CD4-positive, alpha-beta T cell treated with Interleukin-4 for 1 hour (primary cell): Measurements from ENCODE around the gene SLC35B3.
"Not testable (repeated sequence)": the region's sequence is repeated elsewhere in the genome, so short reads cannot be mapped to it uniquely, and the experiment has no call there.

Source experiments
- DNase-seq, 2 donors: peaks; one replicate each; pipeline ENCODE4 v3.0.0-alpha.2; 2020 to 2022

Gene SLC35B3

DNA sequence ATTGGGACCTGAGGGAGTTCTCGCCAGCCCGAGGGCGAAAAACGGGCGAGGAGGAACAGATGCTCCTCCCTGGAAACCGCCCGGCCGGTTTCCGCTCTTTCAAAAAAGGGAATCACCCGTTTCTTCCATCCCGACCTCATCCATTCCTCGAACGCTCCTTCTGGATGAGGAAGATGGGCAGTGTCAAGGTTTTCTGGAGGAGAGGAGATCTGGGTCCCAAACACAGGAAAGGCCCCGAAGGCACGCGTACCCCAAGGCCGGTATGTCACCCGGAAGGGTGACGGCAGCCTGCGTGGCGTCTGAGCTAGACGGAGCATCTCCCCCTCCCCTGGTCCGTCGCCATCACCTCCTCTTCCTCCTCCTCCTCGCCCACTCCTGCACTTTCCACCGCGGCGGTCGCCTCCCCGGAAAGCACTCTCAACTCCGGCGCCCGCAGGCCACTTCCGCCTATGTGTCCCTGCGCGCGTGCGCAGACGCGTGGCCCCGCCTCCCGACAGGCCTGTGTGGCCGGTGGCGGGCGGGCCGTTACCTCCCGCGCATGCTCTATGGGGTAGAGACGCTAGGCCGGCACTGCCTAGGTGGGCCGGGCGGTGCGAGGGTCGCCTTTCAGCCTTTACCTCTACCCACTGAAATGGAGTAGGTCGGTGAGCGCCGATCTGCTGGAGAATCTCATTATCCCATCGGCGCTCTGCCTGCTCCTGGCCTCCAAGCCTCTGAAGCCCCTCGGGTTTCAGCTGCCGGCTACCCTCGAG, at the start of gene SLC35B3:
SLC35B3 (minus strand) TSS at position 453 of the 752 bp plus-strand sequence.
- peak; percentile 96 for DNase-seq

DNA sequence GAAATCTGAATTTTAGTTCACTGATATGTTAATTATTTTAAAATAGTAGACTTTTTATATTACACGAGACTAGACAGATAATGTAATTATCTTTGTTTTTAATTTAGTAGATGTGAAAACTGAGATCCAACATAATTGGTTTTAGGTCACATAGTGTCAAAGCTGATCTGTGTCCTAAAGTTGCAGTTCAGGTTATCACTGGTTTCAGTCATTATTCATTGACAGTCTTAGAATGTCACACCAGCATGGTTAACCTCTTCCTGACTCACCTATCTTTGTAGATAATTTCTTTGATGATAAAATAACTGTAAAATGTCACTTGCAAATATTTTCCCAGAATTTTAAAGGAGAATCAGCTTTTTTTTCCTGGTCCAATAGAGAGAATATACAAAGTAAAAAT, 48.3 kb upstream of the SLC35B3 start:
- DNase-seq: no peak

DNA sequence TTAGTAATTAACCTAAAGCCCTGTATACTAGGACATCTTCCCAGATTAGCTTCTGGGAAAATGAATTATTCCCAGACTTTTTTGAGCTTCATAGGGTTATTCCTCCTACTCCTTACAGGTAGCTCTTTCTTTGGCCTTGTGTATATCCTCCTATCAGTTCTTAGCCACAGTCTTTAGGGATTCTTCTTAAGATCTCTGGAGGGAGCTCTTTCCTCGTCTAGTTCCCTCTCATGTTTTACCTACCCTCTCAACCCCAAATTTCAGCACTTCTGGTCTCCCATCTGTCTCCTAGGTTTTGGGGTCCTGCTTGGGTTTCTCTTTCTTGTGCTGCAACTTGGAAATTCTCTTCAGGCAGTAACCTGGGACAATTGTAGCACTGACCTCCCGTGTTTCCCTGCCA, 46.4 kb upstream of the SLC35B3 start:
- no peak for DNase-seq

DNA sequence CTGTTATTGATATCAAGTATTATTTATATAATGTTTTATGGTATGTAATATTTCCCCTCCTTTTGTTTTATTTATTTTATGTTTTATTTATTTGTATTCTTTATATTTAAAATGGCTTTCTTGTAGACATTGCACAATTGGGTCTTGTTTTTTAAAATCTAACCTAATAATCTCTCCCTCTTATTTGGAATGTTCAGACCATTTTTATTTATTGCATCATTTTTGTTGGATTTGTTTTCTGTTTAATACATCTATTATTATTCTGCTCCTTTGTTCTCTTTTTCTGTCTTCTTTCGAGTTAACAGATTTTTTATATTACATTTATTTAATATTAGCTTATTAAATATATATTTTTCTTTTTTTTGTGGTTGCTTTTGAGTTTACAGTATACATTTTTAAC, 43.1 kb upstream of the SLC35B3 start:
- no peak for DNase-seq

DNA sequence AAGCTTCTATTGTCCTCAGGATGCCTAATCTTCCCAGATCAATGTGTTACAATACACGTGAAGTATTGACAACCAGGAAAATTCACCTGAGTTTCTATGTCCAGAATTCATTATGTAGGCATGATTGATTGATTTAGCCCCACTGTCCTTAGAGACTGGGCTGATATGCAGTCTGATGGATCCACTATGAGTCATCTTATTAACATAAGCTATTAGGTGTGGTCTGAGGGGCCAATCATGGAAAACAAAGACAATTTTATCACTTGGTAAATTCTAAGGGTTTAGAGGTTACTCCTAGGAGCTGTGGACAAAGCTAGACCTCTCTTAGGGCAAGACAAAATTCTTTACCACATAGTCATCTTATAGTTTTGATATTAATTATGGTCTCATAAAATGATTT, 41.3 kb upstream of the SLC35B3 start:
- DNase-seq: no peak

DNA sequence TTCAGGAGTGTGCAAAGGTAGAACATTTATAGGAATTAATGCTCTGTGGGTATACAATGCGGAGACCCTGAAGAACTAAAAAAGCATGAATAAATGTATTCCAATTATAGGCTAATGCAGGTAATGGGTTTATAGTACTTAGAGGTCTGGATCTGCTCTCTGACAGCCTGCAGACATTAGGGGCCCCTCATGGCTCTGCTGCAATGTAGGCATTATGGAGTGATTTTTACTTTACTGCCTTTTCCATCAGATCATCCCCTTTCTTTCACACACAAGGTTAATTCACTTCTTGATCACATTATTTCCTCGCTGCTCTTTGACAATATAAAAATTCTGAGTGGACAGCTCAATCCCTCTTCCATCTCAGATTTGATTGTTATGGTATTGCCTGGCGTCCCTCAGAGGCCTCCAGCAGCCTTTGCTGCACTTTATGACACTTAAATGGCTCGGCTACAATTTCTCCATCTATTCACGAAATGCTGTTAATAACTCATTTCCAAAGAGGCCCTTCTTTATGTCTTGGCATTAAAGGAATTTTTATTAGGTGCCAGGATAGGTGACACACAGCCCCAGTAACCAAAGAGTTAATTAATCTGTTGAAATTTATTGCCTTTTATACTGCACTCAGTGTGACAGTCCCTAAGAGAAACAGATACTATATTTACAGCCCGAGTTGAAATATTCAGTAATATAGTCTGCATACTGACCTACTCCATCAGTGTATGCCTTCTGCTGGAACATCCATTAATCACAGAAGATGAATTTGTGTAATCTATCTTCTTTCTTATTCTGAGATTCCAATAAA, 33.4 kb upstream of the SLC35B3 start:
- DNase-seq: no peak

DNA sequence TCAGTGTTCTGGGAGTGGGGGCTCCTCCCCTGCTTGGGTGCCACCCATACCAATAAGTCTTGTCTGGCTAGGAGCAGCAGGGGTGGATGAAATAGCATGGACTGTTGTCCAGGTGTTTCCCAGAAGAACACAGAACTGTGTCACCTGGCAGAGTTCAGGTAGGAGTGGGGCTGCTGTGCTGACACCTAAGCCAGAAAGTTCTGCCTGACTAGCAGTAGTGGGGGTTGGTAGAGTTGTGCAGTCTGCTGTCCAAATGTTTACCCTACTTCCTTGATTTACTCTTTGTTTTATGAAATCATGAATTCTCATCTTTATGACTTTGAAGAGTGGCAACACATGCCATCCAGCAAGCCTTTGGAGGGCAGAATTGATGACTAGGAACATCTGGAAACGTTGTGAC, 27.3 kb upstream of the SLC35B3 start:
- no peak for DNase-seq

DNA sequence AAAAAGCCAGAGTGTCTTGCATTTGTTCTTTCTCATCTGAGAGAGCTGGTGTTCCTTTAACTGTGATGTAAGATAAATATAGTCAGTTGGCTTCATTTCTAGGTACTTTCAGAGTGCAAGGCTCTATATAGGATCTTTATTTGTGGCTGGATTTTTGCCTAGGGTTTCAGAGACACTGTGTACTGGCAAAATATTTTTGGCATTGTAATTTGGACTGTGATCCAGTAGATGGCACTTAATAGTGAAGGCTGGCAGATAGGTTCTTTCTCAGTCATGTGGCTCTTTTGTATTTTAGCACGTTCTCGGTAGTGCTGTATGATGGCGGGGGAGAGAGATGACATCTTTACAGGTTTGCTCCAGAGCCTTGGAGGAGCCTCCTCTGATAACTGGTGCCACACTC, 26.8 kb upstream of the SLC35B3 start:
- DNase-seq: no peak

DNA sequence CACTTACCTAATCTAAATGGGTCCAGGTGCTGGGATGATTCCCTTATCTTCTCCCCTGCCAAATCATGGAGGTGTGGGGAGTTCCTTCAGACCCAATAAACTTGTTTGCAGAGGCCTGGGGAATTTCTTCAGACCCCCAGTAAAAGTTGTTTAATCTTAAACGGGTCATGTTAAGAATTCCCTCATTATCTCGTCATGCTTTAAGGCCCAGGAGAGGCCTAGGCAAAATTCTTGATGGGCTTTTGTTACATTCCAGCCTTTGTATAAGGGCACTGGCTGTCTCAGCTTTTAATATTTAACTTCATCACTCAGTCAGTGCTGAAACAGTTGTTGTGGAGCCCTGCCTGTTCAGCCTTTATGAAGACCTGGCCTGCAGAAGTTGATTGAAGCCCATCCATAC, 11.0 kb upstream of the SLC35B3 start:
- no peak for DNase-seq

DNA sequence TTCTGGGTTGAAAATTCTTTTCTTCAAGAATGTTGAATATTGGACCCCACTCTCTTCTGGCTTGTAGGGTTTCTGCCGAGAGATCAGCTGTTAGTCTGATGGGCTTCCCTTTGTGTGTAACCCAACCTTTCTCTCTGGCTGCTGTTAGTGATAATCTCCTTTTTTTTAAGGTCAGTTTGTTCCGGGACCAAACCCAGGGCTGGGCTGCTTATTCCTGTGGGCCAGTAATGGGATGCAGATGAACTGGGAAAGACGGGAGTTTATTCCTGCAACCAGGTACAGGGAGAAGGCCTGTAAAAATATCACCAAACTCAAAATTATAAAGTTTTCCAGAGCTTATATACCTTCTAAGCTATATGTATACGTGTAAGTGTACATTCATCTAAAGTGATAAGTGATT, 10.6 kb upstream of the SLC35B3 start:
- not testable (repeated sequence) for DNase-seq

DNA sequence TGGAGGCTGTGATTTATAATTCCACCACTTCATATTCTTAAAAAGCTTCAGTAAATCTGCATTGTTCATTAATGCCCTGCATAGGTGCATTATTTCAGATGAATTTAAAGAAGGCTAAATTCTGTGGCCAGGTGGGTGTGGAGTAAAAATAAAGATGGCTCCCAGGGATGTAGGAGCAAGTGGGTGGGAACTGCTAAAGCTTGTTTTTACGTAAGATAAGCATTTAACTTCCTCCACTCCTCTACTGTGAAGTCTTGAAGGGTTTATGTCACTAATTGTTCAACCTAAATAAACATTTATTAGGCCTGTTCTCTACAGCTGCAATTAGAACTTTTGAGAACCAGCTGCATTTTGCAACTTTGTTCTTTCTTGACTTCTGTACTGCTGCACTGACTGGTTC, 6.8 kb upstream of the SLC35B3 start:
- no peak for DNase-seq

DNA sequence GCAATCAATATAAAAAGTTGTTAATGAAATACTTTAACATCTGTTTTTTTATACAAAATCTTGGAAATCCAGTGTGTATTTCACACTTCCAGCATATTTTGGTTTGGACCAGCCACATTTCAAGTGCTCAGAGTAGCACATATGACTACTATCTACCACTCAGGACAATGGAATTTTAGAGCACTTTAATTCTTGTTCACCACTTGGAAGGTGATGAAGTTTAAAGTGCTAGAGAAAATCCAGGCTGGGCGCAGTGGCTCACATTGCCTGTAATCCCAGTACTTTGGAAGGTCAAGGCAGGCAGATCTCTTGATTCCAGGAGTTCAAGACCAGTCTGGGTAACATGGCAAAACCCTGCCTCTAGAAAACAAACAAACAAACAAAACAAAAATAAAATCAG, 6.1 kb upstream of the SLC35B3 start:
- DNase-seq: no peak

DNA sequence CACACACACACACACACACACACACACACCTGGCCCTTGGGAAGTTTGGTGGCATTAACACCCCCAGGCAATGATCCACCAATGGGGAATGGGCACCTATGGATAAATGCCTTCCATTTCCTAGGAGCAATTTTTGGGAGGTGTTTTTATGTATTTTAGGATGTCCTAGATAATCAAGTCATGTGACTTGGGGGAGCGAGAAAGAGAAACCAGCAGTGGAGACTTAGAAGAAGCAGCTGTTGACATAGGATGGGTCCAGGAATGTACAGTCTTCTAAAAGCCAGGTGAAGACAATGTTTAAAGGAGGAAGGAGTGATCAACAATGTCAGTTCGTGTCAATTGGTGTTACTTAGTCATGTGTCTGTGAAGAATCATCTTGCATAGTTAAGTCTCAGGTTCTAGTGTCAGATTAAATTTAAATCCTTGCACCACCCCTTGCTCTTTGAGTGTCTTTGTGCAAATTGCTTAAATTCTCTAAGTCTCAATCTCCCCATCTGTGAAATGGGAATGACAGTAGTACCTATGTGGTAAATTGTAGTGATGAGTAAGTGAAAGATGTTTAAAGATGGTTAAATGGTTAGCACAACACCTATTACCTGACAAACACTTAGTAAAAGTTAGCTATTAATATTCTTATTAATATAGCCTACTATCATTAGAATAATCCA, 4.4 kb upstream of the SLC35B3 start:
- DNase-seq: no peak

DNA sequence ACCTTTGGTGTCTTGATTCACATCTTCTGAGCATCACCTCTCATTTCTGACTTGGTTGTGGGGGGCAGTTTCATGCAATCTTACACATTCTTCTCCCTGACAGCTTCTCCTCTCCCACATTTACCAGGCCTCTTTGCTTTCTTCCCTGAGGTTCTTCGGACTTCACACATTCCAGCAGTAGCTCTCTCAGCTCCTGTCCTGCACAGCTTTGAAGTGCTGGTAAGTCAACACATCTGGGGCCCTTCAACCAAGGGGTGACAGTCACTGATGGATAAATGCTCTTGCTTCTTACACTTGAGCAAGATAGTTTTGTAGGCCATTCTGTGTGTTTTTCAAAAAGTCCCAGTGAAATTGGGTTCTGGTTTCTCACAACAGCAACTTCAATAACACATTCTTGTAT, 2.5 kb upstream of the SLC35B3 start:
- DNase-seq: no peak

DNA sequence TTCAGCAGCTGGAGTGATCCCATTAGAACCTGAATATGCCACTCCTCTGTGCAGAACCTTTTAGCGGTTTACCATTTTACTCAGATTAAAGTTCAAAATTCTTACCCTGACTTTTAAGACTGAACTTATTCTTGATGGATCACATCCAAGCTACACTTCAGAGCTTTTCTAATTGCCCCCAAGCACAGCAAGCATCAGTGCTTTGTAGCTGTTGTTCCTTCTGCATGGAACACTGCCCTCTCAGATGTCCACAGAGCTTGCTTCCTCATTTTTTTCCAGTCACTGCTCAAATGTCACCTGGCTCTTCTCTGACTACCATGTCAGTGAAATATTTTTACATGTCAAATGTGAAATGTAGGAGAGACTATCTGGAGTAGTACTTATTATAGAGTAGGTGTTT, 1.6 kb upstream of the SLC35B3 start:
- no peak for DNase-seq

DNA sequence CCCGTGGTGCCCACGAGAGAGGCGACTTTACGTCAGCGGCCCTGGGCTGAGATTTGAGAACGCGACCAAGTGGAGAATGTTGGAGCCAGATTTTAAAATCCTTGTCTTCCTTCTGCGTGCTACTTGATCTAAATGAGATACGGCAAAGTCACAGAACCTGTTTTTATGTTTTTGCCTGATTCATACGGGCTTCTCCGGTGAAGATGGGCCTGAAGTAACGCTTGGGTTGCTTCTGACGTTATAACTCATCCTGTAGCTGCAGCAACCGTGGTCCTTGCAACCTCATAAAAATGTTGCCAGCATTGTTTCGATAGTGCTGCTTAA, 462 bp upstream of the SLC35B3 start:
- DNase-seq: no peak

DNA sequence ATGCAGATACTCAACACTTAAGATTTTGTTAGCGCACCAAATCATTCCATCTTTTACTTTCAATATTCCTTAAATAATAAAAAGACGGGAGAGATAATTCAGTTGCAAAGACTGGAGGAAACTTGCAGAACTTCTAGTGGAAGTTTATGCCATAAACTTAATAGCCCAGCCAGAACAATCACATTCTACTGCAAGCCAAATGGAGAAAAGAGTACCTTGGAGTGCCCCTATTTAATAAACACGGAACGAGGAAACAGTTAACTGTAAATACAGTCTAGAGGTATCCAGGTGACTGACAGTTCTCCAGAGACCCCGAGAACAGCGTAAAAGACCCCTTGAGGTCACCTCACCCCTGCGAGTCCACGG, 635 bp downstream of the SLC35B3 start:
- no peak for DNase-seq

DNA sequence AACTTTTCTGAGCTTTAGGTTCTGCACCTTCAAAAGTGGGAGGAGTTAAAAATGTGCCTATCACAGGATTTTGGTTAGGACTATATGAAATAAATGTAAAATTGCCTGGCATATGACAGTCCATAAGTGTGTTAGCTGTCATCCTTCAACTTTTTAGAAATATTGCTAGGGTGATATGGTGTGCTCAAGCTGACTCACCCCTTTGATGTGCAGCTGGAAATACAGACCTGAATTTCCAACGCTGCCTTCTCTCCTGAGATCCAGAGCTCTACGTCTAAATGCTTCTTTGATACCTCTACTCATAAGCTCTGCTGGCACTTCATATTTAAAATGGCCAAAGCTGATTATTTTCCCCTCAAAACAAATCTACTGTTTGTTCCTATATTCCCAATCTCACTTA, 2.7 kb downstream of the SLC35B3 start:
- DNase-seq: no peak

DNA sequence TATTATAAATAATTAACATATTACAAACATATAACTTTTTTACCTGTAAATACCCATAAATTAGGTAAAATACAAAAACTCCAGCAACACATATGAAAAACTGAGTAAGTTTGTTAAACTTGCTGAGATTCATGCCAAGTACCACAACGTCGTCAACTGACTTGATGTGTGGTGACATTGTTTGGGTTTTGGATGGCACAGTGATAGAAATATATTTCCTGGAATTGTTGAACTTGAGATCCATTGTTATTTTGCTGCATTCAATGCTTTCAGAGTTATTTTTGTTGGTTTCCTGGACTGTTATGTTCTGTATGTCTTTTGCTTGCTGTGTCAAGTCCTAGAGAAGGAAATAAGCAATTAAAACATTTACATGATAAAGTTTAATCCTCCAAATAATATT, 5.5 kb downstream of the SLC35B3 start:
- no peak for DNase-seq

DNA sequence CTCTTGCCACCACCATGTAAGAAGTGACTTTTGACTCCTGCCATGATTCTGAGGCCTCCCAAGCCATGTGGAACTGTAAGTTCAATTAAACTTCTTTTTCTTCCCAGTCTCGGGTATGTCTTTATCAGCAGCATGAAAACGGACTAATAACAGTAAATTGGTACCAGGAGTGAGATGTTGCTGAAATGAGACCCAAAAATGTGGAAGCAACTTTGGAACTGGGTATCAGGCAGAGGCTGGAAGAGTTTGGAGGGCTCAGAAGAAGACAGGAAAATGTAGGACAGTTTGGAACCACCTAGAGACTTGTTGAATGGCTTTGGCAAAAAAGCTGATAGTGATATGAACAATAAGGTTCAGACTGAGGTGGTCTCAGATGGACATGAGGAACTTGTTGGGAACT, 8.8 kb downstream of the SLC35B3 start:
- DNase-seq: not testable (repeated sequence)

DNA sequence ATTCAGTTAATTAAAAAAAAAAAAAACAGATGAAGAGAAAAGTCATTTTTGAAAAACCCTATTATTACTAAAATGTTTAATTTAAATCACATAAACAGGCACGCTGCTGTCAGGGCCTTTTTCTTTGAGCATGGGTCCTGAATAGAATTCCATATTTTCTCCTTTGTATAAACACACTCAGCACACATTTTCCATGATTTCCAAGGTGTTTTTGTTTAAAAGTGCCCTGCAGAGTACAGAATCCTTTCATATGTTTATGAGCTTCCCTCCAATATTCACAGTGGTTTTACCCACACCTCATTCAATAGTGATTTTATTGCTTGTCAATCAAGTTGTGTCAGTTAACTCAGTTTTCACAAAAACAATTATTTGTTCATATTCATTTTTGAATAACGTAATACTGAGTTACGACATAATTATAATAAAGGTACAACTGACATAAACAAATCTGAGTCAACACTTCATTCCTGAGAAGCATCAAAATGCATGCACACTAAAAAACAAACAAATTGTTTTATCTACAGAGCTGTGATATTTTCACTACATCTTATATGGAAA, 15.2 kb downstream of the SLC35B3 start:
- no peak for DNase-seq

DNA sequence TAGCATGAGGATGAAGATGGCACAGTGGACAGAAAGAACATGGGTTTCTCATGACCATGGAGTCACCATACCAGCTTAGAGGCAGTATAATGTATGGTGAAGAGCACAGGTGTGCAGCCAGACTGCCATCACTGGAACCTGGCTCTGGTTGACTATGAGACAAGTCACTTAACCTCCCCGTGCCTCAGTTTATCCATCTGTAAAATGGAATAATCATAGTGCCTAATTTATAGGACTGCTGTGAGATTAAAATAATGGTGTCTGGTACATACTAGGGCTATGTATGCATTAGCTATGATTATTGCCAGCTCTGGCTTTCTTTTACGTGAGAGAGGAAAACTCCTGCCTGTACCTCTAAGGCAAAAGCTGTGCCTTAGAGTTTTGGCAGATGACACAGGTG, 19.4 kb downstream of the SLC35B3 start:
- DNase-seq: no peak

DNA sequence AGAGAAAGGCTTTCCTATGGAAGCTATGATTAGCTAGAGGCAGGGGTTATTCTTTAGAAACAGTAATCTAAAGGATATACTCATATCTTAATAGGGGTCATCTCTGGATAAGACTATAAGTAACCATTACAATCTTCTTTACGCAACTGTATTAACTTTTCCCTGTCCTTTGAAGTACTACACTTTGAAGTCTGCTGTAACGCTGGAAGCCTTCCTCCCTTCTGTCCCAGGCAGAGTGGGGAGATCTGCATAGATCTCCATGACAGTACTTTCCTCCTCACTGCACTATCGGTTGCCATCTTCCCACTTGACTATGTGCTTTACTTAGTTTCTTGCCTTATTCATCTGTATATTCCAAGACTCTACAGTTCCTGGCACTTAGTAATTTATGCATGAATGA, 20.1 kb downstream of the SLC35B3 start:
- no peak for DNase-seq

DNA sequence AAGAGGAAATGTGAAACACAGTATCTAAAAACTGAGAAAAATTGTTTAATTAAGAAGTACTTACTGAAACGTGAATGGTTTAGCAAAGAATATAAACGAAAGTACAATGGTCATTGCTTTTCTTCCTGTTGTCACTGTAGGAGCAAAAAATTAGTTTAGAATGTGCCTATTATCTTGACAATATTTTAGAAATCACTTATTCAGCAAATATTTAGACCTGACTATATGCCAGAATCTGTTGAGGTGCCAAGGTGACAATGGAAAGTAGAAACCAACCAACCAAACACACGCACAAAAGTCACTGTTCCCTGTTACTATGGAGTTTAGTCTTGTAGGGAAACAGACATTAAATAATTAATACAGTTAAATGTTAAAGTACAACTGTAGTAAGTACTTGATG, 20.5 kb downstream of the SLC35B3 start:
- no peak for DNase-seq
